NB4 (cell line): ENCODE results near the gene KCNIP4.

Source experiments
- TF ChIP-seq, protein P1 (sequence below): IDR thresholded peaks from one replicate; pipeline ENCODE4 v1.5.1; 2012; ENCODE audit warnings: low read depth, low read length
- TF ChIP-seq, protein P2 (sequence below): IDR thresholded peaks from 2 replicates; pipeline ENCODE4 v1.6.1; 2011; ENCODE audit warnings: low read depth, low read length

DNA sequence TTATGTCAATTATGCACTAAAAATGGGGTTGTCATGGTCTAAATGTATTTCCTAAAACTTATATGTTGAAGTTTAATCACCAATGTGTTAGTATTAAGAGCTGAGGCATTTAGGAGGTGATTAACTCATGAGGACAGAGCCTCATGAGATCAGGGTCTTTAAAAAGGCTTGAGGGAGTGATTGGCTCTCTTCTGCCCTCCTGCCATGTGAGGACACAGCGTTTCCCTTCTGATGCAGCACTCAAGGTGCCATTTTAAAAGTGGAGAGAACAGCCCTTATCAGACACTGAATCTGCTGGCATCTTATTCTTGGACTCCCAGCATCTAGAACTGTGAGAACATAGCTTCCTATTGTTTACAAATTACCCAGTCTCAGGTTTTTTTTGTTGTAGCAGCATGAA is 581.7 kb downstream of the KCNIP4 start:
- TF ChIP-seq, protein P1, sequence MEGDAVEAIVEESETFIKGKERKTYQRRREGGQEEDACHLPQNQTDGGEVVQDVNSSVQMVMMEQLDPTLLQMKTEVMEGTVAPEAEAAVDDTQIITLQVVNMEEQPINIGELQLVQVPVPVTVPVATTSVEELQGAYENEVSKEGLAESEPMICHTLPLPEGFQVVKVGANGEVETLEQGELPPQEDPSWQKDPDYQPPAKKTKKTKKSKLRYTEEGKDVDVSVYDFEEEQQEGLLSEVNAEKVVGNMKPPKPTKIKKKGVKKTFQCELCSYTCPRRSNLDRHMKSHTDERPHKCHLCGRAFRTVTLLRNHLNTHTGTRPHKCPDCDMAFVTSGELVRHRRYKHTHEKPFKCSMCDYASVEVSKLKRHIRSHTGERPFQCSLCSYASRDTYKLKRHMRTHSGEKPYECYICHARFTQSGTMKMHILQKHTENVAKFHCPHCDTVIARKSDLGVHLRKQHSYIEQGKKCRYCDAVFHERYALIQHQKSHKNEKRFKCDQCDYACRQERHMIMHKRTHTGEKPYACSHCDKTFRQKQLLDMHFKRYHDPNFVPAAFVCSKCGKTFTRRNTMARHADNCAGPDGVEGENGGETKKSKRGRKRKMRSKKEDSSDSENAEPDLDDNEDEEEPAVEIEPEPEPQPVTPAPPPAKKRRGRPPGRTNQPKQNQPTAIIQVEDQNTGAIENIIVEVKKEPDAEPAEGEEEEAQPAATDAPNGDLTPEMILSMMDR, result no peak
- TF ChIP-seq, protein P2, sequence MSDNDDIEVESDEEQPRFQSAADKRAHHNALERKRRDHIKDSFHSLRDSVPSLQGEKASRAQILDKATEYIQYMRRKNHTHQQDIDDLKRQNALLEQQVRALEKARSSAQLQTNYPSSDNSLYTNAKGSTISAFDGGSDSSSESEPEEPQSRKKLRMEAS, result no peak
